CD14-positive monocyte (primary cell): ENCODE data around the gene ACTR10. TPM values are rescaled to one million over a fixed set of nuclear protein-coding genes. Genes with fewer than 3 reads are reported as not detected.
A peak's percentile ranks its signal among the peaks of the same experiment; 100 is the strongest.

ENCODE experiments used
- DNase-seq, 3 donors: peaks; one replicate each; pipeline ENCODE4 v3.0.0-alpha.2; 2011 to 2022
- H2AFZ ChIP-seq: 2 replicates; pipeline ENCODE4 v1.6.0; 2012; ENCODE audit warnings: mild to moderate bottlenecking, low read depth, low read length, inconsistent platforms; ENCODE audit not compliant: insufficient read depth, poor library complexity, severe bottlenecking
- H3K27ac ChIP-seq, 2 donors: 1 replicate in 1 of 2; 2 replicates in 1 of 2; pipeline ENCODE4 v1.5.1; 2012 to 2013; ENCODE audit warnings: low read length in 2 of 2, control low read depth in 1 of 2, inconsistent platforms in 1 of 2, low read depth in 1 of 2, mild to moderate bottlenecking in 1 of 2
- H3K27me3 ChIP-seq, 2 donors: one replicate each; pipeline versions ENCODE4 v1.6.0 to v1.6.1; 2011 to 2013; ENCODE audit warnings: low read length in 2 of 2; ENCODE audit not compliant: control insufficient read depth in 2 of 2, insufficient read depth in 2 of 2
- H3K36me3 ChIP-seq, 2 donors: replicated peaks in 1 of 2; 1 replicate in 1 of 2; 2 replicates in 1 of 2; pipeline versions ENCODE4 v1.5.1 to v1.6.1; 2012 to 2013; ENCODE audit warnings: low read length in 2 of 2, control low read depth in 1 of 2, inconsistent platforms in 1 of 2, mild to moderate bottlenecking in 1 of 2; ENCODE audit not compliant: insufficient read depth in 2 of 2, control insufficient read depth in 1 of 2
- H3K4me1 ChIP-seq, 2 donors: 1 replicate in 1 of 2; 2 replicates in 1 of 2; pipeline versions ENCODE4 v1.5.1 to v1.6.1; 2012 to 2013; ENCODE audit warnings: low read length in 2 of 2, control low read depth in 1 of 2, inconsistent platforms in 1 of 2, mild to moderate bottlenecking in 1 of 2, moderate library complexity in 1 of 2; ENCODE audit not compliant: insufficient read depth in 2 of 2, control insufficient read depth in 1 of 2
- H3K4me2 ChIP-seq: replicated peaks from 2 replicates; pipeline ENCODE3; 2012; ENCODE audit warnings: low read length, moderate library complexity, mild to moderate bottlenecking; ENCODE audit not compliant: poor library complexity, severe bottlenecking; ENCODE audit errors: extremely low read depth
- H3K4me3 ChIP-seq, 3 experiments: fragments of 200-600 bp in 1 of 3; sonication (generic) in 1 of 3; replicated peaks in 1 of 3; 1 replicate in 2 of 3; 2 replicates in 1 of 3; pipeline ENCODE4 v1.5.1; 2011 to 2013; ENCODE audit warnings: low read length in 3 of 3, mild to moderate bottlenecking in 3 of 3, control low read depth in 2 of 3, low read depth in 2 of 3, inconsistent platforms in 1 of 3, moderate library complexity in 1 of 3
- H3K79me2 ChIP-seq: 2 replicates; pipeline ENCODE4 v1.6.0; 2012; ENCODE audit warnings: mild to moderate bottlenecking, control low read depth, inconsistent platforms, low read length, moderate library complexity; ENCODE audit not compliant: insufficient read depth
- H3K9ac ChIP-seq: 2 replicates; pipeline ENCODE4 v1.6.0; 2017; ENCODE audit warnings: low read length, mild to moderate bottlenecking; ENCODE audit not compliant: insufficient read depth, poor library complexity, severe bottlenecking
- H3K9me3 ChIP-seq, 2 donors: replicated peaks in 1 of 2; 1 replicate in 1 of 2; 2 replicates in 1 of 2; pipeline versions ENCODE4 v1.5.1 to v1.6.1; 2012 to 2013; ENCODE audit warnings: low read length in 2 of 2, control low read depth in 1 of 2; ENCODE audit not compliant: control insufficient read depth in 1 of 2, insufficient read depth in 1 of 2
- H4K20me1 ChIP-seq: 2 replicates; pipeline ENCODE4 v1.6.0; 2012; ENCODE audit warnings: mild to moderate bottlenecking, low read length, control low read depth, moderate library complexity; ENCODE audit not compliant: insufficient read depth
- H3K27ac Mint-ChIP-seq, 7 donors: one replicate each; pipeline ENCODE4 v1.8.0; 2020; ENCODE audit warnings: mild to moderate bottlenecking in 7 of 7, mixed read lengths in 7 of 7, moderate library complexity in 6 of 7, inconsistent platforms in 2 of 7
- H3K27me3 Mint-ChIP-seq, 3 donors: one replicate each; pipeline ENCODE4 v1.8.0; 2021 to 2022; ENCODE audit warnings: low read depth in 3 of 3, mild to moderate bottlenecking in 3 of 3, mixed read lengths in 3 of 3, moderate library complexity in 3 of 3, inconsistent platforms in 1 of 3
- H3K36me3 Mint-ChIP-seq, 2 donors: one replicate each; pipeline ENCODE4 v1.8.0; 2020; ENCODE audit warnings: mixed read lengths in 2 of 2, inconsistent platforms in 1 of 2, mild to moderate bottlenecking in 1 of 2
- H3K4me1 Mint-ChIP-seq: one replicate; pipeline ENCODE4 v1.8.0; 2020; ENCODE audit warnings: mild to moderate bottlenecking, mixed read lengths
- H3K4me3 Mint-ChIP-seq, 2 donors: one replicate each; pipeline ENCODE4 v1.8.0; 2020; ENCODE audit warnings: mild to moderate bottlenecking in 2 of 2, mixed read lengths in 2 of 2, moderate library complexity in 1 of 2
- H3K9me3 Mint-ChIP-seq, 7 donors: one replicate each; pipeline ENCODE4 v1.8.0; 2020 to 2022; ENCODE audit warnings: mixed read lengths in 7 of 7, mild to moderate bottlenecking in 6 of 7, moderate library complexity in 6 of 7, inconsistent platforms in 2 of 7
- WGBS: methylation state at CpG from one replicate; pipeline ENCODE4 v1.1.5; 2013; ENCODE audit warnings: missing lambda C conversion rate; ENCODE audit not compliant: insufficient coverage; 5-methylcytosine and 5-hydroxymethylcytosine counted together
- intact Hi-C, 2 donors: fragments of 100-400 bp; cut with micrococcal nuclease; formaldehyde crosslinking; loops; one replicate each; pipeline versions ENCODE4 v1.15.0 to v1.15.1; 2023
- polyA plus RNA-seq, 3 donors: library from polyadenylated mRNA; depleted of rRNA in 1 of 3; unstranded in 2 of 3; stranded (reverse) in 1 of 3; fragments of 300-500 nt in 2 of 3; fragments of >200 nt in 1 of 3; fragmentation: Illumina TruSeq in 2 of 3; gene quantifications; 1 replicate in 2 of 3; 2 replicates in 1 of 3; pipeline ENCODE4 v1.2.3, GENCODE V29; 2012 to 2021
- TF ChIP-seq, protein P1 (sequence below): fragments of 200-600 bp; IDR thresholded peaks from one replicate; pipeline ENCODE4 v1.8.0; 2022; ENCODE audit warnings: antibody characterized with exemption, mild to moderate bottlenecking

The ACTR10 gene
- polyA plus RNA-seq, 3 donors, result 33.8 to 91.7 (median 83.3) TPM

DNA sequence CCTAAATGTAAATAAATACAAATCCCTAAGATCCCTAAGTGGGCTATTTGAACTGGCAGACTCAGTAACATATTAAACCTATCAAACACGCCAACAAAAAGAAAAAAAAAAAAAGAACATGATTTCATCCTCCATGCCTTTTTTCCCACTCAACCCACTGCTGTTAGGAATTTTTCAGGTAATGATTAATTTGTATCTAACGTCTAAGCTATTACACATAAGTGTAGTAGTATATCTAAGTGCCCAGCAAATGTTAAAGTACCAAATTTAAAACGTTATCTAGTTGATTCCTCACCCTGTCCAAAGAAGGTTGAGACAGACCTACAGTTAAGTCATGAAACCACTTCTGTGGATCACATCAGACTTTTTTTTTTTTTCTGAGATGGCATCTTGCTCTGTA lies 82.0 kb downstream of the ACTR10 start:
- Histone ChIP-seq H2AFZ (no peak overlapping the region), H3K4me1 (peaks cover 18 to 25% of the 10 kb centered on the region in 2 donors), H3K9ac (peak overlapping the region; percentile 34), H3K36me3 (peaks cover 63 to 82% of the 10 kb centered on the region in 2 donors), H3K27ac (peak overlapping the region; percentile 83 to 95), H3K4me3 (peak overlapping the region in 1 of 3 experiments; percentile 55), H3K4me2 (peak overlapping the region; percentile 55), H3K79me2 (peaks cover 89% of the 10 kb centered on the region), H3K27me3 (no peaks in the 10 kb centered on the region), H4K20me1 (peaks cover 90% of the 10 kb centered on the region), H3K9me3 (no peaks in the 10 kb centered on the region)
- Mint-ChIP-seq H3K4me1 (peaks cover 29% of the 10 kb centered on the region), H3K27me3 (no peaks in the 10 kb centered on the region), H3K36me3 (peaks cover 59 to 82% of the 10 kb centered on the region in 2 donors), H3K9me3 (no peaks in the 10 kb centered on the region), H3K27ac (peak overlapping the region; percentile 93 to 97 (median 96)), H3K4me3 (no peak overlapping the region)
- intact Hi-C loops, result loop anchor here in 1 of 2 donors (5.0 kb wide), 1 partner anchor 40 kb away; the partner anchor contains the start of gene PSMA3
- TF ChIP-seq, protein P1, sequence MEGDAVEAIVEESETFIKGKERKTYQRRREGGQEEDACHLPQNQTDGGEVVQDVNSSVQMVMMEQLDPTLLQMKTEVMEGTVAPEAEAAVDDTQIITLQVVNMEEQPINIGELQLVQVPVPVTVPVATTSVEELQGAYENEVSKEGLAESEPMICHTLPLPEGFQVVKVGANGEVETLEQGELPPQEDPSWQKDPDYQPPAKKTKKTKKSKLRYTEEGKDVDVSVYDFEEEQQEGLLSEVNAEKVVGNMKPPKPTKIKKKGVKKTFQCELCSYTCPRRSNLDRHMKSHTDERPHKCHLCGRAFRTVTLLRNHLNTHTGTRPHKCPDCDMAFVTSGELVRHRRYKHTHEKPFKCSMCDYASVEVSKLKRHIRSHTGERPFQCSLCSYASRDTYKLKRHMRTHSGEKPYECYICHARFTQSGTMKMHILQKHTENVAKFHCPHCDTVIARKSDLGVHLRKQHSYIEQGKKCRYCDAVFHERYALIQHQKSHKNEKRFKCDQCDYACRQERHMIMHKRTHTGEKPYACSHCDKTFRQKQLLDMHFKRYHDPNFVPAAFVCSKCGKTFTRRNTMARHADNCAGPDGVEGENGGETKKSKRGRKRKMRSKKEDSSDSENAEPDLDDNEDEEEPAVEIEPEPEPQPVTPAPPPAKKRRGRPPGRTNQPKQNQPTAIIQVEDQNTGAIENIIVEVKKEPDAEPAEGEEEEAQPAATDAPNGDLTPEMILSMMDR, result no peak
- no peak for DNase-seq
- 67% methylated on average over 1 of the region's 3 CpGs for WGBS

DNA sequence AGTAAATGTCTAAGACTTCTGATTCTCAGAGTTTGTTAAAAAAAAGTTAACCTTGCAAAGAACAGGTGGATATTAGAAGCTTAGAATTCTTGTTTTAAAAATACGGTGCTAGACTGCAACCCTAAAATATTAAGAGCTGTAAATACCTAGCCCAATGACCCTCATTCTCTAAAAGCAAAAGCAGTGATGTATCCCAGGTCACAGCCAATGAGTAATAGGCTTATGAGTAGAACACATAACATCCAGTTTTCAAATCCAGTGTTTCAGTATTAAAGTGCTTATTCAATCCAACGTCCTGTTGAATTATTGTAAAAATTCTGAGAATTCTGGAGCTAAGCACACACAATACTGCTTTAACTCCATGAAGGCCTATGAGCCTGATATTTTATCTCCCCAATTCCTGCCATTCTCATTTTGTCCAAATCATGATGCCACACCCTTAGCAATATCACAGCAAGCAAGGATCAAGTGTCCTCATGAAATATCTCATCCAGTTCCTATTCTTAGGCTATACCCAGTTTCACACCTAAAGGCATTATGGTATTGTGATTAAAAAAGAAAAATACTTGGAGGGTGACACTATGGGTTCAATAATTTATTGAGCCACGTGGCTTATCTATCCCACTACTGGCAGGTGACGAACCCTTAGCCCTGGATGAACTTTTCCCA lies 83.1 kb downstream of the ACTR10 start:
- H3K4me1 Mint-ChIP-seq, result peaks cover 29% of the 10 kb centered on the region

More for the DNA sequence above, 83.1 kb downstream of the ACTR10 start:
- WGBS, result no CpG with 5 or more reads among the region's 4 CpGs
- Mint-ChIP-seq H3K9me3 (no peaks in the 10 kb centered on the region), H3K36me3 (peaks cover 63 to 81% of the 10 kb centered on the region in 2 donors), H3K27ac (peak overlapping the region in 4 of 7 donors; percentile 15 to 97 (median 68)), H3K4me3 (no peak overlapping the region), H3K27me3 (no peaks in the 10 kb centered on the region)
- no peak overlapping the region for H3K4me2 ChIP-seq
- peak overlapping the region in 1 of 2 donors; percentile 95 for H3K27ac ChIP-seq
- H3K36me3 ChIP-seq, result peaks cover 52 to 82% of the 10 kb centered on the region in 2 donors
- no peaks in the 10 kb centered on the region for H3K27me3 ChIP-seq
- H2AFZ ChIP-seq, result no peak overlapping the region
- no peak overlapping the region for H3K4me3 ChIP-seq
- H3K9ac ChIP-seq, result no peak overlapping the region
- TF ChIP-seq, protein P1, result no peak
- H4K20me1 ChIP-seq, result peaks cover 90% of the 10 kb centered on the region
- H3K9me3 ChIP-seq, result no peaks in the 10 kb centered on the region
- no peak for DNase-seq
- intact Hi-C loops, result loop anchor here in 1 of 2 donors (5.0 kb wide), 1 partner anchor 41 kb away; the partner anchor contains the start of gene PSMA3
- H3K79me2 ChIP-seq, result peaks cover 89% of the 10 kb centered on the region
- peaks cover 18 to 25% of the 10 kb centered on the region in 2 donors for H3K4me1 ChIP-seq
